ENCODE results near the gene UCP2. TPM values are rescaled to one million over a fixed set of nuclear protein-coding genes. Genes with fewer than 3 reads are reported as not detected.

The UCP2 gene
- total RNA-seq, 1 experiment from 2014 or later = 54.0 TPM

- no peak for TF ChIP-seq NR1H2 (CRISPR knock-in tag; IDR thresholded peaks at IDR 0.05)
- peak; percentile 49 for TF ChIP-seq TEAD1 (CRISPR knock-in tag; IDR thresholded peaks at IDR 0.05)
- no peak for TF ChIP-seq STAT6 (CRISPR knock-in tag; conservative IDR thresholded peaks at IDR 0.05; ENCODE audit: low read depth)
These were observed 522 bp upstream of the UCP2 start (continued) for GRCh38 chr11:73982990-73983740.

GRCh38 chr11:73981051-73981805 is 1.4 kb downstream of the UCP2 start:
- H3K4me3 Mint-ChIP-seq = peak overlapping the region; percentile 94
- H3K4me1 Mint-ChIP-seq = peaks cover 32% of the 10 kb centered on the region
- DNase-seq (ENCODE audit: low spot score) (no peak), ATAC-seq (no peak)
- ChIA-PET POLR2A (interaction anchor here (1.5 kb wide), 2 partner anchors 9 to 13 kb away, joined by 6 to 8 read pairs; no protein-coding TSS in a partner anchor), CTCF (interaction anchor here (0.6 to 2.4 kb wide), 5 partner anchors 14 to 228 kb away, joined by 3 to 9 read pairs (median 4); partner anchors contain the start of genes C2CD3 and PPME1)
- TF ChIP-seq CBFB (CRISPR knock-in tag; IDR thresholded peaks at IDR 0.05; ENCODE audit: low read depth) (no peak), PRRX2 (CRISPR knock-in tag; IDR thresholded peaks at IDR 0.05) (no peak), FOXK1 (CRISPR knock-in tag; IDR thresholded peaks at IDR 0.05) (no peak), TEAD1 (CRISPR knock-in tag; IDR thresholded peaks at IDR 0.05) (no peak), MYBL2 (CRISPR knock-in tag; IDR thresholded peaks at IDR 0.05) (0 out of 2 replicates have a peak, but pooled peaks have one; percentile 24)
- H3K9me3 Mint-ChIP-seq = no peaks in the 10 kb centered on the region
- peaks cover 41% of the 10 kb centered on the region for H3K36me3 Mint-ChIP-seq
- H3K27ac Mint-ChIP-seq = peak overlapping the region; percentile 90
- H3K27me3 Mint-ChIP-seq (ENCODE audit: low read depth) = peaks cover 6% of the 10 kb centered on the region

GRCh38 chr11:73980001-73980961 is 2.4 kb downstream of the UCP2 start:
- H3K36me3 Mint-ChIP-seq = peaks cover 51% of the 10 kb centered on the region
- peaks cover 6% of the 10 kb centered on the region for H3K27me3 Mint-ChIP-seq (ENCODE audit: low read depth)
- ATAC-seq (peak; percentile 5), DNase-seq (ENCODE audit: low spot score) (no peak)
- peak overlapping the region; percentile 94 for H3K4me3 Mint-ChIP-seq
- peaks cover 32% of the 10 kb centered on the region for H3K4me1 Mint-ChIP-seq
- CTCF ChIA-PET = interaction anchor here (0.6 to 2.4 kb wide), 7 partner anchors 10 to 747 kb away, joined by 3 to 9 read pairs (median 4); partner anchors contain the start of genes C2CD3 and PPME1
- POLR2A ChIA-PET = interaction anchor here (1.0 kb wide), 1 partner anchor 513 kb away, joined by 3 read pairs; the partner anchor contains the start of gene LIPT2
- TF ChIP-seq ZNF512 (CRISPR knock-in tag; IDR thresholded peaks at IDR 0.05; ENCODE audit: borderline replicate concordance) (no peak), FOXK1 (CRISPR knock-in tag; IDR thresholded peaks at IDR 0.05) (no peak), PRDM15 (CRISPR knock-in tag; IDR thresholded peaks at IDR 0.05) (no peak), TCF7 (CRISPR knock-in tag; IDR thresholded peaks at IDR 0.05; ENCODE audit: low read depth) (no peak), GABPB1 (CRISPR knock-in tag; IDR thresholded peaks at IDR 0.05) (no peak), NFE2L1 (CRISPR knock-in tag; IDR thresholded peaks at IDR 0.05) (no peak), ZNF423 (CRISPR knock-in tag; IDR thresholded peaks at IDR 0.05) (no peak), ZBTB21 (CRISPR knock-in tag; IDR thresholded peaks at IDR 0.05; ENCODE audit: borderline replicate concordance) (no peak), ZNF219 (CRISPR knock-in tag; IDR thresholded peaks at IDR 0.05; ENCODE audit: borderline replicate concordance) (no peak), CDX4 (CRISPR knock-in tag; IDR thresholded peaks at IDR 0.05; ENCODE audit: borderline replicate concordance) (no peak), FOXJ3 (CRISPR knock-in tag; IDR thresholded peaks at IDR 0.05; ENCODE audit: borderline replicate concordance) (no peak), ATF1 (CRISPR knock-in tag; IDR thresholded peaks at IDR 0.05) (no peak)
- no peaks in the 10 kb centered on the region for H3K9me3 Mint-ChIP-seq
- H3K27ac Mint-ChIP-seq = peak overlapping the region; percentile 84

Data from WTC11 (cell line).